Left colon (tissue), 2 donors: ENCODE results near the gene FAM9C. TPM values are rescaled to one million over a fixed set of nuclear protein-coding genes. Genes with fewer than 3 reads are reported as not detected.
"Not testable (repeated sequence)": the region's sequence is repeated elsewhere in the genome, so short reads cannot be mapped to it uniquely, and the experiment has no call there.

Experiments
- ATAC-seq: fragments of 200-7000 bp; cut with Tn5 transposase; one replicate; pipeline ENCODE4 v1.9.1; 2020; ENCODE audit warnings: mild to moderate bottlenecking, moderate library complexity
- DNase-seq, 2 donors: peaks; one replicate each; pipeline ENCODE4 v3.0.0-alpha.2; 2020
- intact Hi-C, 2 donors: fragments of 100-400 bp; cut with DNase I in 1 of 2; cut with micrococcal nuclease in 1 of 2; formaldehyde crosslinking; loops; one replicate each; pipeline versions ENCODE4 v1.11.2 to v1.14.0; 2022; cut with DNase I, micrococcal nuclease
- long read RNA-seq: library from polyadenylated mRNA; unstranded; transcript quantifications from one replicate; pipeline ENCODE4 v2.0.0, GENCODE V29; 2021
- total RNA-seq, 2 donors: library from RNA; stranded (reverse); fragmentation: NEBNext Ultra II Directional; extraction: Animal tissue kit (Norgen Biotek cat#: 25700); gene quantifications; one replicate each; pipeline ENCODE4 v1.2.1, GENCODE V29; 2021
- donor health status: DM: no; HTN: no; CAD: no.
- donor health status: DM: yes; HTN: yes; CAD: no.

Gene FAM9C
- total RNA-seq, result under 1 TPM; 0.09 to 0.17 TPM
- long read RNA-seq, result 0 reads

- intact Hi-C loops, result no loop called here
- DNase-seq (no peak), ATAC-seq (no peak)
These were observed at the start of gene FAM9C for GRCh38 chrX:13044441-13044840. Gene FAM9C (minus strand): TSS chrX:13044620. CDS start chrX:13043789, 831 bp downstream.

- no peak for DNase-seq
- intact Hi-C loops, result no loop called here
- ATAC-seq, result no peak
These were observed 49.2 kb upstream of the FAM9C start for GRCh38 chrX:13093529-13094140.

- DNase-seq (peak; percentile 56 to 70), ATAC-seq (peak; percentile 94)
- intact Hi-C loops, result no loop called here
These were observed 48.1 kb upstream of the FAM9C start for GRCh38 chrX:13092455-13092941.

- ATAC-seq (no peak), DNase-seq (no peak)
- intact Hi-C loops, result no loop called here
These were observed 46.8 kb upstream of the FAM9C start for GRCh38 chrX:13091111-13091765.

- intact Hi-C loops, result no loop called here
- no peak for DNase-seq
- no peak for ATAC-seq
These were observed 46.1 kb upstream of the FAM9C start for GRCh38 chrX:13090339-13091110.

- no peak for ATAC-seq
- DNase-seq, result no peak
- intact Hi-C loops, result no loop called here
These were observed 45.6 kb upstream of the FAM9C start for GRCh38 chrX:13090027-13090338.

- ATAC-seq, result no peak
- no peak for DNase-seq
- intact Hi-C loops, result no loop called here
These were observed 43.7 kb upstream of the FAM9C start for GRCh38 chrX:13088156-13088487.

GRCh38 chrX:13087322-13088155 is 43.1 kb upstream of the FAM9C start:
- ATAC-seq, result peak; percentile 26
- DNase-seq, result no peak
- intact Hi-C loops, result no loop called here

GRCh38 chrX:13086793-13087321 is 42.4 kb upstream of the FAM9C start:
- intact Hi-C loops, ATAC-seq, DNase-seq: not testable (repeated sequence)

GRCh38 chrX:13086076-13086475 is 41.7 kb upstream of the FAM9C start:
- ATAC-seq (no peak), DNase-seq (no peak)
- intact Hi-C loops, result no loop called here

- ATAC-seq (no peak), DNase-seq (no peak)
- intact Hi-C loops, result no loop called here
These were observed 41.1 kb upstream of the FAM9C start for GRCh38 chrX:13085526-13085925.

GRCh38 chrX:13084611-13085010 is 40.2 kb upstream of the FAM9C start:
- intact Hi-C loops, result no loop called here
- DNase-seq (no peak), ATAC-seq (no peak)

GRCh38 chrX:13083755-13084326 is 39.4 kb upstream of the FAM9C start:
- ATAC-seq, DNase-seq, intact Hi-C loops: not testable (repeated sequence)

- intact Hi-C loops, result no loop called here
- ATAC-seq (no peak), DNase-seq (no peak)
These were observed 38.0 kb upstream of the FAM9C start for GRCh38 chrX:13082206-13083065.

GRCh38 chrX:13081395-13082205 is 37.2 kb upstream of the FAM9C start:
- no peak for DNase-seq
- peak; percentile 85 for ATAC-seq

GRCh38 chrX:13080128-13080795 is 35.8 kb upstream of the FAM9C start:
- intact Hi-C loops, result no loop called here

More at GRCh38 chrX:13081395-13082205, 37.2 kb upstream of the FAM9C start:
- intact Hi-C loops, result no loop called here

More at GRCh38 chrX:13080128-13080795, 35.8 kb upstream of the FAM9C start:
- DNase-seq (no peak), ATAC-seq (no peak)
